ENCODE measurements around the gene PGBD2. TPM values are rescaled to one million over a fixed set of nuclear protein-coding genes. Genes with fewer than 3 reads are reported as not detected.
A peak's percentile ranks its signal among the peaks of the same experiment; 100 is the strongest.

The PGBD2 gene
- total and polyA plus RNA-seq, 9 of the 15 experiments (the other 6 are each of a cell fraction or from before 2014, with no cell fraction given): 11.9 to 21.8 (median 14.7) TPM

GRCh38 chr1:248858891-248859889, 46.8 kb upstream of the PGBD2 start, which contains the start of gene ZNF692 (continued):
- TF ChIP-seq THAP7 (CRISPR knock-in tag; IDR thresholded peaks at IDR 0.05): 0 out of 2 replicates have a peak, but pooled peaks have one; percentile 16
- no peak for TF ChIP-seq ZBTB8A (IDR thresholded peaks at IDR 0.05; ENCODE audit: partially characterized antibody)
- no peak; a peak in 1 of 6 replicates for TF ChIP-seq ZBTB11 (CRISPR knock-in tag; IDR thresholded peaks at IDR 0.05)
- no peak for TF ChIP-seq ZNF3 (CRISPR knock-in tag; IDR thresholded peaks at IDR 0.05)
- peak; percentile 64 for TF ChIP-seq ZNF766 (CRISPR knock-in tag; conservative IDR thresholded peaks at IDR 0.05)
- peak; percentile 87; the same call in 1 of the 2 replicates for TF ChIP-seq E2F1 (CRISPR knock-in tag; IDR thresholded peaks at IDR 0.05)
- no peak; a peak in 1 of 4 replicates for TF ChIP-seq TRIM24 (IDR thresholded peaks at IDR 0.05)
- TF ChIP-seq SOX6 (IDR thresholded peaks at IDR 0.05): 0 out of 2 replicates have a peak, but pooled peaks have one; percentile 4
- peak; percentile 64; the same call in 1 of the 2 replicates for TF ChIP-seq HNRNPL (IDR thresholded peaks at IDR 0.05; ENCODE audit: low read depth, low read length)
- TF ChIP-seq NBN (IDR thresholded peaks at IDR 0.05; ENCODE audit: low read depth): no peak; the same call in 1 of the 2 replicates
- TF ChIP-seq MEF2A (IDR thresholded peaks at IDR 0.05; ENCODE audit: control insufficient read depth, low read depth, low read length): no peak
- TF ChIP-seq ZNF76 (CRISPR knock-in tag; IDR thresholded peaks at IDR 0.05; ENCODE audit: borderline replicate concordance): no peak; the same call in 1 of the 2 replicates
- no peak for TF ChIP-seq ZNF280B (CRISPR knock-in tag; IDR thresholded peaks at IDR 0.05)
- peak; percentile 9; the same call in 1 of the 2 replicates for TF ChIP-seq HLTF (IDR thresholded peaks at IDR 0.05)
- 0 out of 4 replicates have a peak, but pooled peaks of 1 of the 2 experiments have one; percentile 7 for TF ChIP-seq SIN3A (IDR thresholded peaks at IDR 0.05; ENCODE audit: borderline replicate concordance in 2 of 2, control insufficient read depth in 1 of 2, low read depth in 2 of 2, low read length in 2 of 2)
- TF ChIP-seq PPARD (CRISPR knock-in tag; IDR thresholded peaks at IDR 0.05): peak; percentile 13; the same call in 1 of the 2 replicates
- TF ChIP-seq ZNF699 (CRISPR knock-in tag; IDR thresholded peaks at IDR 0.05; ENCODE audit: insufficient replicate concordance): no peak
- no peak for TF ChIP-seq USF1 (CRISPR knock-in tag; IDR thresholded peaks at IDR 0.05)
